Dendritic cell treated with granulocyte-macrophage colony-stimulating factor and Interleukin-4, amounts not matched to agents 40 ng/mL and 50 ng/mL, for 4 days (primary cell): Measurements from ENCODE around the gene ASB18.

Experiments
- H3K27ac Mint-ChIP-seq: one replicate; pipeline ENCODE4 v1.8.0; 2022; ENCODE audit warnings: mild to moderate bottlenecking, mixed read lengths
- H3K27me3 Mint-ChIP-seq: one replicate; pipeline ENCODE4 v1.8.0; 2022; ENCODE audit warnings: mild to moderate bottlenecking, mixed read lengths
- H3K36me3 Mint-ChIP-seq: one replicate; pipeline ENCODE4 v1.8.0; 2022; ENCODE audit warnings: low read depth, mixed read lengths
- H3K4me1 Mint-ChIP-seq: one replicate; pipeline ENCODE4 v1.8.0; 2022; ENCODE audit warnings: low read depth, mixed read lengths
- H3K4me3 Mint-ChIP-seq: one replicate; pipeline ENCODE4 v1.8.0; 2022; ENCODE audit warnings: mild to moderate bottlenecking, moderate library complexity, mixed read lengths
- H3K9me3 Mint-ChIP-seq: one replicate; pipeline ENCODE4 v1.8.0; 2022; ENCODE audit warnings: mixed read lengths
- intact Hi-C: fragments of 100-400 bp; cut with micrococcal nuclease; formaldehyde crosslinking; loops from one replicate; pipeline ENCODE4 v1.15.0; 2022

The ASB18 gene

DNA sequence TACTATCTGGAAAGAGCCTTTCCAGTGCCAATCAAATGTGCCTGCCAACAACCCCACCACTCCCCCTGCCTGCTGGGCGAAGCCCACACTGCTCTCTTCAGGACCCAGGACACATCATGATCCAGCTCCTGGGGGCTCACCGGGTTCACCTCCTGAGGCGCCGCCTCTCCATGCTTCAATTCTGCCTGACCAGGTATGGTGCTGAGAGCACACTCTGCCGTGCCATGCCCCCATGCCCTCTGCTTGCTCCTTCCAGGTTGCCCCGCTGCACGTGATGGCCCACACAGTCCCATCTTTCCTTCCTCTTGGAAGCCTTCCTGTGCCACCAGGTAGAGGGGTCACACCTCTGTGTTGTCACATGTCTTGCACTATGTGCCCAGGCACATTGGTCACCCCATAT is 47.5 kb downstream of the ASB18 start:
- H3K36me3 Mint-ChIP-seq, result no peaks in the 10 kb centered on the region
- no peak overlapping the region for H3K4me3 Mint-ChIP-seq
- H3K9me3 Mint-ChIP-seq, result no peaks in the 10 kb centered on the region
- H3K27ac Mint-ChIP-seq, result no peak overlapping the region
- H3K4me1 Mint-ChIP-seq, result no peaks in the 10 kb centered on the region
- intact Hi-C loops, result no loop called here
- peaks cover 20% of the 10 kb centered on the region for H3K27me3 Mint-ChIP-seq

DNA sequence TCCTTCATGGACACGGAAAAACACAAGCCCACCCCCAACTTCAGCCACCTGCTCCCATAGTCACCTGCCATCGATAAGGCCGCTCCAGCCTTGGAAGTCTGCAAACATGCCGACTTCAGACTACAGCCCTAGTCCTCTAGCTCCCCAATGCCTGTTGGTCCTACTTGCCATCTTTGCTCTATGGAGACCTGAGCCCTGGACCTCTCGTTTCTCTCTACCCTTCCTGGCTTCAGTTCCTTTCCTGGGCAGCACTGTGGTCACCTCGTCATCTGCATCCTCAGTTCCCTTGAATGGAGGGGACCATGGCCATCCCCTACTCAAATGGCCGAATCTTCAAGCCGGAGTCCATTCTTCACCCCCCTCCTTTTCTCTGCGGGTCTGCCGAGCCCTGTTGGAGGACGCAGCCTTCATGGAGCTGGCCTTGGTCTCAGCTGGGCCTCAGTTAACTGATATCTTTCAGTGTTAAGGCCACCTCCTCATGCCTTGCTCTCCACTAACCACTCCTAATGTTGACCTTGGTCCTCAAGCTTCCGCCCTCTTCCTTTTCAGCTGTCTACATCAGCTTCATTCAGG is 48.4 kb downstream of the ASB18 start:
- no peak overlapping the region for H3K4me3 Mint-ChIP-seq
- H3K36me3 Mint-ChIP-seq, result no peaks in the 10 kb centered on the region
- no peak overlapping the region for H3K27ac Mint-ChIP-seq
- H3K9me3 Mint-ChIP-seq, result no peaks in the 10 kb centered on the region
- H3K4me1 Mint-ChIP-seq, result no peaks in the 10 kb centered on the region
- H3K27me3 Mint-ChIP-seq, result peaks cover 20% of the 10 kb centered on the region
- intact Hi-C loops, result no loop called here

GRCh38 chr2:236215196-236215595 is 49.0 kb downstream of the ASB18 start:
- Mint-ChIP-seq H3K4me3 (no peak overlapping the region), H3K27ac (no peak overlapping the region), H3K36me3 (no peaks in the 10 kb centered on the region), H3K9me3 (no peaks in the 10 kb centered on the region), H3K27me3 (peaks cover 19% of the 10 kb centered on the region), H3K4me1 (no peaks in the 10 kb centered on the region)
- intact Hi-C loops, result no loop called here

GRCh38 chr2:236214376-236214995 is 49.7 kb downstream of the ASB18 start:
- no peak overlapping the region for H3K27ac Mint-ChIP-seq

DNA sequence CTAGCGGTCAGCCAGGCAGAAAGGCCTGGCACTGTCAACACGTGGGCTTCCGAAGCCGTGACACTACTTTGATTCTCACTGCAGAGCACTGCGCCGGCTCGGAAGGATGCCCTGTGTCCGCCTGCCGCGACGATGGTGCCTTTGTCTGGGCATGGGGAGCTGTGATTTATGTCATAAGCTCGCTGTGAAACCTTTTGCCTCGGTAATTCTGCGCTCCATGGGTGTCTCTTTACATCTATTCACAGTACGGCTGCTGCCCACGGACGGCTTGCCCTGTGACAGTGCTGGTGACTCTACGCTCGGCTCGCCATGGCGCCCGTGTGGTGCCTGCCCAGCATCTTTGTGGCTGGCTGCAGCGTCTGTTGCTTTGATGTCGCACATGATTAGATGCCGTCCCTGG is 52.9 kb downstream of the ASB18 start:
- Mint-ChIP-seq H3K4me3 (no peak overlapping the region), H3K36me3 (no peaks in the 10 kb centered on the region), H3K9me3 (no peaks in the 10 kb centered on the region), H3K27ac (no peak overlapping the region), H3K4me1 (no peaks in the 10 kb centered on the region), H3K27me3 (peaks cover 17% of the 10 kb centered on the region)
- intact Hi-C loops, result no loop called here

More at GRCh38 chr2:236214376-236214995, 49.7 kb downstream of the ASB18 start:
- Mint-ChIP-seq H3K4me3 (no peak overlapping the region), H3K27me3 (peaks cover 20% of the 10 kb centered on the region), H3K4me1 (no peaks in the 10 kb centered on the region), H3K9me3 (no peaks in the 10 kb centered on the region), H3K36me3 (no peaks in the 10 kb centered on the region)
- intact Hi-C loops, result no loop called here

DNA sequence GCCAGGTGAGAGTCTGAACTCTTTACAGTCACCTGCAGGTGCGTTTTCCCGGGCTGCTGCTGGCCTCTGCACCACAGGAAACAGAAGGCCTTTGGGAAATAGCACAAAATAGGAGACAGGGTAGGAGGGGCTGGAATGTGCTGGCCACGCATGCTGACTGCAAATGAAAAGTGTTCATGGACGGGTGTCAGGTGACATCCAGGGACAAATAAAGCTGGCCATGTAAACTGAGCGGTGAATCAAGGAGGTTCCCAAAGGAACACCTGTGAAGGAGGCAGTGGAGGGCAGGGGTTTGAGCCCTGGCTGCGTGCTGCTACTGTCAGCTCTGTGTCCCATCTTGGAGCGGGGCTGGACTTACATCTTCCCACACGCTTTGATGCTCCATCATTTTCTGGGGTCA is 53.7 kb downstream of the ASB18 start:
- no peaks in the 10 kb centered on the region for H3K4me1 Mint-ChIP-seq

DNA sequence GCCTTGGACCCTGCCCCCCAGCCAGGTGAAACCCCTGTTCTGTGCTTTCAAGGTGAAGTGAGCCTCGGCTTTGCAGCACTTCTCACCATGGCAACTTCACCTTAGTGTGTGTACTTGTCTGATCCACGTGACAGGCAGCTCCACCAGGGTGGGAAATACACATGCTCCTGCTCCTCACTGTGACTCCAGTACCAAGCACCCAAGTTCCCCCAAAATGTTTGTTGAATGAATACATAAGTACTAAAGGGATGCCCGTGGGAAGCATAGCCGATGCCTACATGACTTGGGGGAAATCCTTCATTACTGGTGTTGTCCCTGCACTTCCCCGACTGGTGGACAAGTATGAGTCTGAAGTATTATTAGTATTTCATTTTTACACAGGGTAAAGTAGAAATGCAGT is 54.2 kb downstream of the ASB18 start:
- Mint-ChIP-seq H3K9me3 (no peaks in the 10 kb centered on the region), H3K4me3 (no peak overlapping the region), H3K36me3 (no peaks in the 10 kb centered on the region), H3K27me3 (peaks cover 14% of the 10 kb centered on the region), H3K4me1 (no peaks in the 10 kb centered on the region), H3K27ac (no peak overlapping the region)
- intact Hi-C loops, result no loop called here

More for the DNA sequence above, 53.7 kb downstream of the ASB18 start:
- intact Hi-C loops, result no loop called here
- H3K27me3 Mint-ChIP-seq, result peaks cover 15% of the 10 kb centered on the region
- H3K4me3 Mint-ChIP-seq, result no peak overlapping the region
- no peak overlapping the region for H3K27ac Mint-ChIP-seq
- H3K36me3 Mint-ChIP-seq, result no peaks in the 10 kb centered on the region
- no peaks in the 10 kb centered on the region for H3K9me3 Mint-ChIP-seq

DNA sequence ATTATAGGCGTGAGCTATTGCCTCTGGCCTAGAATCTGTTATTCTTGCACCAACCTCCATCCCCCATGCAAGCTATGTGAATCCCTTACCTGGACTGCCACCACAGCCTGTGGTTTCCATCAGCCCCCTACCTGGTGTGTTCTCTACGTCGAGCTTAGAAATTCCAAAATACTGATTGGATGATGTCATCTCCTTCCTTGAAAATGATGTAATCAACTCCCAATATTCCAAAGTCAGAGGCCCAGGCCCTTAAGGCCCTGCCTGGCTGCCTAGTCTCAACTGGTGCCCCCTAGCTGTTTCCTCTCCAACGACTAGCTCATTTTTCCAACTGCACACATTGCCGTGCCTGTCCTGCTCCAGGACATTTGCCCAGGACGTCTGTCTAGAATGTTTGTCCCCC is 54.7 kb downstream of the ASB18 start:
- no peak overlapping the region for H3K27ac Mint-ChIP-seq
- H3K36me3 Mint-ChIP-seq, result no peaks in the 10 kb centered on the region
- no peaks in the 10 kb centered on the region for H3K4me1 Mint-ChIP-seq
- H3K4me3 Mint-ChIP-seq, result no peak overlapping the region
- H3K9me3 Mint-ChIP-seq, result no peaks in the 10 kb centered on the region
- peaks cover 11% of the 10 kb centered on the region for H3K27me3 Mint-ChIP-seq
- intact Hi-C loops, result no loop called here

DNA sequence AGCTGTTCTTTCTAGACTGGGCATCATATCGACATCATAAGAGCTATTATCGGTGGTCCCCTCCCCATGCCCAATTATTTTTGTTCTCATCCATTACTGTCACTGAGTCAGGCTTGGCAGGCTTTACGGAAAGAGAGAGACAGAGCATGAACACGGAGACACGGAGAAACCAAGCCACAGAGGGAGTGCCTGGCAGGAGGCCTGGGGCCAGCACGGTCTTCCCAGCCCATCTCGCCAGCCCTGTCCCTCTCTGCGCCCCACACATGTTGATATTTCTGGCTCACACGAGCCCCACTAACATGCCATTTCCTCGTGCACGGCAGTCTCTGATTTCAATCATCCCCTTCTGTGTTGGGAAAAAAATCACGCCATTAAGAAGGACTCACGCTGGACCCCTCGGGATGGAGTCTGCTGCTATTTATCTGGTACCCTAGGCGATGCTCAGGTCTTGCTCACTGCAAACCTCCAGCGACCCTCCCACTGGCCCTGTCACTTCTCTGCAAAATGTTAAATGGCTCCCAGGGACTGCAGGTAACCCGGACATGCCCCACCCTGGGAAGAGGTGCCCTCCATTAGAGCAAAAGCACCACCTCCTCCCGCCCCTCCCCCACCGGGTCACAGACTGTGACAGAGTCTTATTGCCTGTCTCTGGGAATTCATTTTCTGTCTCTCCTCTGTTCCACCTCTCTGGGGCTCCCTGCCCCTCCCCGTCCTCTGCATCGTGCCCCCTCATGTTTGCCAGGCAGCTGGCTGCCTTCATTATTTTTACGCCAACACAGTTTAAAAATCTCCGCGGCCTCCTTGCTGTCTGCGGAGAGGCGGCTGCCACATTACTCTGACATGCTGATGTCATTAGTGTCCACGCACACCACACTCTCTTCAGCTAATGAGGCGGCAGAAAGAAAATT is 55.9 kb downstream of the ASB18 start:
- no peak overlapping the region for H3K27ac Mint-ChIP-seq
- no peaks in the 10 kb centered on the region for H3K9me3 Mint-ChIP-seq
- intact Hi-C loops, result no loop called here

DNA sequence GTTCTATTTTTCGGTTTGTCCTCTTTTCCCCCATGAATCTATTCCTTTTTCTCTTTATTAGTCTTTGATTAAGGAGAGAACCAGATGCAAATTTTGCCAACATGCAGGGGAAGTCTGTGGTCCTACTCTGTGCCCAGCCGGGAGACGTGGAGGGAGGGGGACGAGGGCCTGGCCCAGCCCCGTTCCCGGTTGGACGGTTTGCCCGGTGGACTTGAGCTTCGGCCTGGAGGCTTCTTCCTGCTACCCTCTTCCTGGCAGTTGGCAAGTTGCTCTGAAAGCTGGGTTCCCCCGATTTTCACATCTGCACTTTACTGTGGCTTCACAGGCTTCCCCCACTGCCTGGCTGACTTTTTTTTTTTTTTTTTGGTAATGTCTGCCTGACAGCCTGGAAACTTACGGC is 56.7 kb downstream of the ASB18 start:
- Mint-ChIP-seq H3K27ac (no peak overlapping the region), H3K4me1 (no peaks in the 10 kb centered on the region)

More for the DNA sequence above, 55.9 kb downstream of the ASB18 start:
- no peaks in the 10 kb centered on the region for H3K4me1 Mint-ChIP-seq
- H3K4me3 Mint-ChIP-seq, result no peak overlapping the region
- H3K36me3 Mint-ChIP-seq, result no peaks in the 10 kb centered on the region
- peaks cover 3% of the 10 kb centered on the region for H3K27me3 Mint-ChIP-seq

GRCh38 chr2:236205867-236206645 is 58.1 kb downstream of the ASB18 start:
- H3K9me3 Mint-ChIP-seq, result no peaks in the 10 kb centered on the region
- intact Hi-C loops, result no loop called here
- no peak overlapping the region for H3K4me3 Mint-ChIP-seq
- no peaks in the 10 kb centered on the region for H3K36me3 Mint-ChIP-seq
- H3K4me1 Mint-ChIP-seq, result no peaks in the 10 kb centered on the region
- H3K27me3 Mint-ChIP-seq, result peaks cover 6% of the 10 kb centered on the region
- no peak overlapping the region for H3K27ac Mint-ChIP-seq

More for the DNA sequence above, 56.7 kb downstream of the ASB18 start:
- Mint-ChIP-seq H3K27me3 (peaks cover 3% of the 10 kb centered on the region), H3K36me3 (no peaks in the 10 kb centered on the region), H3K4me3 (no peak overlapping the region), H3K9me3 (no peaks in the 10 kb centered on the region)
- intact Hi-C loops, result no loop called here

DNA sequence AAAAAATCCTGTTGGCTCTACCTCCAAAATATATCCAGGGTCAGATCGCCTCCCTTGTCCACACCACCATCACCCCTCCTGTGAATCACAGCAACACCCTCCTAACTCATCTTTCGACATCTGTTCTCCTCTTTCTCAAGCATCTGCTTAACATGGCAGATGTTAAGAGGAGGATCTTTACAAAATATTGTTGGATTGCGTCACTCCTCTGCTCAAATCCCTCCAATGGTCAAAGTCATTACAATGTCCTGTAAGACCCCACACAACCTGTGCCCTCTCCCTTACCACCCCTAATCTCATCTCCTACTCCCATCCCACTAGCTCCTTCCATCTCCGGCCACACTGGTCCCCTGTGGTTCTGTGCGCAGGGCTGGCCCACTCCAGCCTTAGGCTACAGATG is 59.3 kb downstream of the ASB18 start:
- H3K27ac Mint-ChIP-seq, result no peak overlapping the region
- H3K9me3 Mint-ChIP-seq, result no peaks in the 10 kb centered on the region
- peaks cover 10% of the 10 kb centered on the region for H3K27me3 Mint-ChIP-seq
- H3K36me3 Mint-ChIP-seq, result no peaks in the 10 kb centered on the region
- intact Hi-C loops, result no loop called here
- no peaks in the 10 kb centered on the region for H3K4me1 Mint-ChIP-seq
- no peak overlapping the region for H3K4me3 Mint-ChIP-seq

DNA sequence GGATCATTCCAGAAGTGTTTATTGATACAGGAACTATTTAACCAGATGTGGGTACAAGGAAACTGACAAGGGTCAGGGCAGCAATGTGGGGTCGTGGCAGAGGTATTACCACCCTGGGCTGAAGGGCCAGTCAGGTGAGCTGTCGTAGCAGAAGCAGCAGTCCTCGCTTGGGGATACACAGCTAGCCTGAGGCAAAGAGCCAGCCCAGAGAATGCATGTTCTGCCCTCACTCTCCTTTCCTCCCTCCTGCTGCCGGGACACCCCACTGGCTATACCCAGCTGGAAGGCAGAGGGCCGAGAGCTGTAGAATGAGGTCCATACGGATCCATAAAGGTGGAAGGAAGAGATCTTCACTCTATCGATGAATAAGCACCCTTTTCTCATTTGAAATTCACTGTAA is 63.8 kb downstream of the ASB18 start:
- Mint-ChIP-seq H3K9me3 (no peaks in the 10 kb centered on the region), H3K27ac (no peak overlapping the region)
- intact Hi-C loops, result no loop called here

DNA sequence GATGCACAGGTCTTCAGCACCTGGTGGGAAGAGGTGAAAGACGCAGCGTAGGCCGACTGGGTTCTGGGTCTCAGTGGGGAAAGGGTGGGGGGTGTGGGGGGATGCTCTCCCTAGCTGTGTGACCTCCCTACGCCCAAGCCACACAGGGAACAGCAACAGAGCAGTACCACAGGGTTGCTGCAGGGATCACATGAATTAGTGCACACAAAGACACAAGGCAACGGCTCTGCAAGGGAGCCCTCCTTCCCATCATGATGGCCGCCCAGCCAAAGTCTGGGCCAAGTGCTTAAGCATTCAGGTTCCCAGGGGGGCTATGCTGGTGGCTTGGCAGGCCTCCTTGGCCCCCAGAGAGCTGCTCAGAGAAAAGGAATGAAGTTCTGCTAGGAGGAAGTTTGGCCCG is 67.8 kb downstream of the ASB18 start:
- Mint-ChIP-seq H3K4me1 (no peaks in the 10 kb centered on the region), H3K9me3 (no peaks in the 10 kb centered on the region)
- intact Hi-C loops, result no loop called here

More for the DNA sequence above, 63.8 kb downstream of the ASB18 start:
- H3K4me1 Mint-ChIP-seq, result no peaks in the 10 kb centered on the region
- no peaks in the 10 kb centered on the region for H3K36me3 Mint-ChIP-seq
- no peak overlapping the region for H3K4me3 Mint-ChIP-seq
- H3K27me3 Mint-ChIP-seq, result peaks cover 11% of the 10 kb centered on the region

More for the DNA sequence above, 67.8 kb downstream of the ASB18 start:
- no peak overlapping the region for H3K4me3 Mint-ChIP-seq
- H3K27ac Mint-ChIP-seq, result no peak overlapping the region
- peaks cover 16% of the 10 kb centered on the region for H3K27me3 Mint-ChIP-seq
- no peaks in the 10 kb centered on the region for H3K36me3 Mint-ChIP-seq
